HEK293 (cell line): ENCODE results near the gene FGD4.

ENCODE experiments used
- CTCF ChIA-PET: fragments of 350-600 bp; formaldehyde crosslinking; extraction: SDS; loops from one replicate; lab custom pipeline; 2021; ENCODE audit warnings: antibody characterized with exemption; lab: Yijun Ruan, JAX
- POLR2A ChIA-PET: fragments of 300-600 bp; formaldehyde crosslinking; extraction: SDS; loops from one replicate; lab custom pipeline; 2020; ENCODE audit warnings: antibody characterized with exemption, inconsistent platforms; lab: Yijun Ruan, JAX
- H3K27ac ChIP-seq: fragments of 200-500 bp; sonication (Bioruptor generic); 2 replicates; pipeline ENCODE4 v1.5.1; 2014; ENCODE audit warnings: low read depth, low read length, control low read depth, inconsistent platforms; ENCODE audit errors: extremely low read depth
- H3K36me3 ChIP-seq, 2 experiments: fragments of 200-500 bp in 1 of 2; sonication (Bioruptor generic) in 1 of 2; 1 replicate in 1 of 2; 2 replicates in 1 of 2; pipeline ENCODE4 v1.5.1; 2014 to 2017; ENCODE audit warnings: inconsistent platforms in 2 of 2, low read length in 2 of 2; ENCODE audit not compliant: control insufficient read depth in 2 of 2, insufficient read depth in 1 of 2
- H3K4me1 ChIP-seq: fragments of 200-500 bp; sonication (Bioruptor generic); 2 replicates; pipeline ENCODE4 v1.5.1; 2014; ENCODE audit warnings: mild to moderate bottlenecking, low read length, inconsistent platforms; ENCODE audit not compliant: control insufficient read depth, insufficient read depth
- H3K4me3 ChIP-seq: 2 replicates; pipeline ENCODE4 v1.5.1; 2011; ENCODE audit warnings: low read depth, mild to moderate bottlenecking, control low read depth, low read length, moderate library complexity
- H3K9me3 ChIP-seq: fragments of 200-500 bp; sonication (Bioruptor generic); 2 replicates; pipeline ENCODE4 v1.5.1; 2014; ENCODE audit warnings: low read depth, low read length, inconsistent platforms; ENCODE audit not compliant: control insufficient read depth, insufficient read depth
- KLF1 ChIP-seq: fragments of 450-650 bp; formaldehyde crosslinking; IDR thresholded peaks from 2 replicates; pipeline ENCODE4 v1.5.1; 2016; ENCODE audit warnings: missing biosample characterization, missing genetic modification characterization
- OVOL3 ChIP-seq: fragments of 450-650 bp; formaldehyde crosslinking; IDR thresholded peaks from 2 replicates; pipeline ENCODE4 v1.5.1; 2016; ENCODE audit warnings: missing biosample characterization, missing genetic modification characterization
- WT1 ChIP-seq: fragments of 450-650 bp; formaldehyde crosslinking; IDR thresholded peaks from 2 replicates; pipeline ENCODE4 v1.5.1; 2016; ENCODE audit warnings: missing biosample characterization, missing genetic modification characterization
- ZBTB7A ChIP-seq: fragments of 450-650 bp; formaldehyde crosslinking; IDR thresholded peaks from 2 replicates; pipeline ENCODE4 v1.5.1; 2016; ENCODE audit warnings: low read depth, missing biosample characterization, missing genetic modification characterization
- ZFP3 ChIP-seq: fragments of 450-650 bp; formaldehyde crosslinking; IDR thresholded peaks from 2 replicates; pipeline ENCODE4 v1.5.1; 2016; ENCODE audit warnings: low read depth, missing biosample characterization, missing genetic modification characterization
- ZNF169 ChIP-seq: fragments of 450-650 bp; formaldehyde crosslinking; IDR thresholded peaks from 2 replicates; pipeline ENCODE4 v1.5.1; 2016; ENCODE audit warnings: missing biosample characterization, missing genetic modification characterization
- ZNF24 ChIP-seq: fragments of 450-650 bp; formaldehyde crosslinking; IDR thresholded peaks from 2 replicates; pipeline ENCODE4 v1.5.1; 2016; ENCODE audit warnings: missing biosample characterization, missing genetic modification characterization
- ZNF292 ChIP-seq: fragments of 450-650 bp; formaldehyde crosslinking; IDR thresholded peaks from 2 replicates; pipeline ENCODE4 v1.5.1; 2016; ENCODE audit warnings: low read depth, missing biosample characterization, missing genetic modification characterization, borderline replicate concordance
- ZNF433 ChIP-seq: fragments of 450-650 bp; formaldehyde crosslinking; IDR thresholded peaks from 2 replicates; pipeline ENCODE4 v1.5.1; 2016; ENCODE audit warnings: missing biosample characterization, missing genetic modification characterization, low read depth
- ZNF529 ChIP-seq: fragments of 450-650 bp; formaldehyde crosslinking; IDR thresholded peaks from 2 replicates; pipeline ENCODE4 v1.5.1; 2017; ENCODE audit warnings: missing genetic modification characterization, missing biosample characterization; ENCODE audit not compliant: insufficient replicate concordance
- ZNF585B ChIP-seq: fragments of 450-650 bp; formaldehyde crosslinking; IDR thresholded peaks from 2 replicates; pipeline ENCODE4 v1.5.1; 2016; ENCODE audit warnings: missing biosample characterization, missing genetic modification characterization
- ZNF596 ChIP-seq: fragments of 450-650 bp; IDR thresholded peaks from 2 replicates; pipeline ENCODE4 v1.5.0; 2018; ENCODE audit warnings: missing biosample characterization, mild to moderate bottlenecking, missing genetic modification characterization, moderate library complexity
- ZNF776 ChIP-seq: fragments of 450-650 bp; formaldehyde crosslinking; IDR thresholded peaks from 2 replicates; pipeline ENCODE4 v1.5.0; 2017; ENCODE audit warnings: missing biosample characterization, missing genetic modification characterization, borderline replicate concordance
- TF ChIP-seq, protein P1 (sequence below): fragments of 450-650 bp; formaldehyde crosslinking; IDR thresholded peaks from 2 replicates; pipeline ENCODE4 v1.5.1; 2016; ENCODE audit warnings: missing biosample characterization, missing genetic modification characterization
- TF ChIP-seq, protein P2 (sequence below): fragments of 450-650 bp; formaldehyde crosslinking; IDR thresholded peaks from 2 replicates; pipeline ENCODE4 v1.5.1; 2016; ENCODE audit warnings: missing biosample characterization, missing genetic modification characterization
- TF ChIP-seq, protein P3 (sequence below): fragments of 450-650 bp; formaldehyde crosslinking; IDR thresholded peaks from 2 replicates; pipeline ENCODE4 v1.5.1; 2016; ENCODE audit warnings: missing biosample characterization, missing genetic modification characterization
- TF ChIP-seq, protein P4 (sequence below): fragments of 450-650 bp; IDR thresholded peaks from 2 replicates; pipeline ENCODE4 v1.5.1; 2018; ENCODE audit warnings: missing biosample characterization, missing genetic modification characterization
- TF ChIP-seq, protein P5 (sequence below): fragments of 450-650 bp; formaldehyde crosslinking; IDR thresholded peaks from 2 replicates; pipeline ENCODE4 v1.5.1; 2016; ENCODE audit warnings: missing biosample characterization, missing genetic modification characterization, low read depth
- TF ChIP-seq, protein P6 (sequence below): IDR thresholded peaks from 2 replicates; pipeline ENCODE4 v1.6.1; 2011; ENCODE audit warnings: mild to moderate bottlenecking, low read depth, low read length, borderline replicate concordance

The FGD4 gene

DNA sequence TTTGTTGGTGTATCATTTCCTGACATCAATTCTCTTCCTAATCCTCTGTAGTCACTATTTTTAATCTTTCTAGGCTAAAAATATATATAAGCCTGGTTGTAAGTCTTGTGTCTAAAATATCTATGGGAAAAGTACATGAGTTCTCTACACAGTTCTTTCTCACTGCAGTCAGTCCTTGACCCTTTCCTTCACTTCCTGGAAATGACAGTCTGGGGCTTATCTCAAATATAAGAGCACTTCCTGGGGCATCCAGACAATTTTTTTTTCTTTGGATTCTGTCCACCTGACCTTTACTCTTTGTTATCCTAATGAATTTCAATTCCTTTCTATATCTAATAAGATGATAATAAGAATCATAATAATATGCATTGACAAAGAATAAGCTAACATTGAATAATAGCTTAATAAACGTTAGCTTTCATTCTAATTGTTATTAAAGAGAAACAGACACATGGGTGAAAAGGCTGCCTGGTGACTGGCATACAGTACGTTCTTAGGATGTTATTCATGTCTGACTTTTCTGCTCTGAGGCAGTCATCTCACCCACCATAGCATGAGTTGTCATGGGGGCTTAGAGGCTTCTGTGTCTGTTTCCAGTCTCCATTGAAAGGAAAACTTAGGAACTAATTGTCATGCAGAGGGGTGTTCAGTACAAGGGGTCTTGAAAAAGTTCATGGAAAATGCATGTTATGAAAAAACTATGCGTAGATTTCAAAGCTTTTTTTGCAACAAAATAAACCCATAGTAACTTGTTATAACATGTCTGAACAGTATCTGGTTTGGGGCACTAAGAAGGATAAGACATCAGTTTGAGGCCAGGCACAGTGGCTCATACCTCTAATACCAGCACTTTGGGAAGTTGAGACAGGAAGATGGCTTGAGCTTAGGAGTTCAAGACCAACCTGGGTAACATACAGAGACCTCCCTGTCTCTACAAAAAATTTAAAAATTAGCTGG lies 213.6 kb downstream of the FGD4 start (continued):
- TF ChIP-seq, protein P1, sequence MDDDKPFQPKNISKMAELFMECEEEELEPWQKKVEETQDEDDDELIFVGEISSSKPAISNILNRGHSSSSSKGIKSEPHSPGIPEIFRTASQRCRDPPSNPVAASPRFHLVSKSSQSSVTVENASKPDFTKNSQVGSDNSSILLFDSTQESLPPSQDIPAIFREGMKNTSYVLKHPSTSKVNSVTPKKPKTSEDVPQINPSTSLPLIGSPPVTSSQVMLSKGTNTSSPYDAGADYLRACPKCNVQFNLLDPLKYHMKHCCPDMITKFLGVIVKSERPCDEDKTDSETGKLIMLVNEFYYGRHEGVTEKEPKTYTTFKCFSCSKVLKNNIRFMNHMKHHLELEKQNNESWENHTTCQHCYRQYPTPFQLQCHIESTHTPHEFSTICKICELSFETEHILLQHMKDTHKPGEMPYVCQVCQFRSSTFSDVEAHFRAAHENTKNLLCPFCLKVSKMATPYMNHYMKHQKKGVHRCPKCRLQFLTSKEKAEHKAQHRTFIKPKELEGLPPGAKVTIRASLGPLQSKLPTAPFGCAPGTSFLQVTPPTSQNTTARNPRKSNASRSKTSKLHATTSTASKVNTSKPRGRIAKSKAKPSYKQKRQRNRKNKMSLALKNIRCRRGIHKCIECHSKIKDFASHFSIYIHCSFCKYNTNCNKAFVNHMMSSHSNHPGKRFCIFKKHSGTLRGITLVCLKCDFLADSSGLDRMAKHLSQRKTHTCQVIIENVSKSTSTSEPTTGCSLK (tag by site-specific recombination), result no peak
- TF ChIP-seq, protein P2, sequence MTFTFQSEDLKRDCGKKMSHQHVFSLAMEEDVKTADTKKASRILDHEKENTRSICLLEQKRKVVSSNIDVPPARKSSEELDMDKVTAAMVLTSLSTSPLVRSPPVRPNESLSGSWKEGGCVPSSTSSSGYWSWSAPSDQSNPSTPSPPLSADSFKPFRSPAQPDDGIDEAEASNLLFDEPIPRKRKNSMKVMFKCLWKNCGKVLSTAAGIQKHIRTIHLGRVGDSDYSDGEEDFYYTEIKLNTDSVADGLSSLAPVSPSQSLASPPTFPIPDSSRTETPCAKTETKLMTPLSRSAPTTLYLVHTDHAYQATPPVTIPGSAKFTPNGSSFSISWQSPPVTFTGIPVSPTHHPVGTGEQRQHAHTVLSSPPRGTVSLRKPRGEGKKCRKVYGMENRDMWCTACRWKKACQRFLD (tag by site-specific recombination), result no peak
- TF ChIP-seq, protein P3, sequence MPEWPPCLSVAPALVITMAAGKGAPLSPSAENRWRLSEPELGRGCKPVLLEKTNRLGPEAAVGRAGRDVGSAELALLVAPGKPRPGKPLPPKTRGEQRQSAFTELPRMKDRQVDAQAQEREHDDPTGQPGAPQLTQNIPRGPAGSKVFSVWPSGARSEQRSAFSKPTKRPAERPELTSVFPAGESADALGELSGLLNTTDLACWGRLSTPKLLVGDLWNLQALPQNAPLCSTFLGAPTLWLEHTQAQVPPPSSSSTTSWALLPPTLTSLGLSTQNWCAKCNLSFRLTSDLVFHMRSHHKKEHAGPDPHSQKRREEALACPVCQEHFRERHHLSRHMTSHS (tag by site-specific recombination), result no peak

DNA sequence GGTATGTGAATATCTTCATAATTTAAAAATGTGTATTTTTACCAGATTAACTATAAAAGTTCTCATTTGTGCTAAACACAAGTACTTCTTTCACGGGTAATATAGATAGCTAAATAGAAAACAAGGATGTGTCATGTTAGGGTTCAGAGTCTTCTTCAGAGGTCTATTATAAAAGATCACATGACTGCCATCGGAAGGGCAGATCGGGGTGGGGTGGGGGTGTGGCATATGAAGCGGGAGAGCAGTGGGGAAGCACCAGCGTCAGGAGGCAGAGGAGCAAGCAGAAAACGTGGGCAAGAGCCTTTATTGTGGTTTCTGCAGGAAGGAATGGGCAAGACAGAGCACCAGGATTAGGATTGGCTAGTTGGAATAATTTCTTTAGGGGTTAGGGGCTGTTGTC lies 216.1 kb downstream of the FGD4 start:
- no peak overlapping the region for H3K27ac ChIP-seq
- TF ChIP-seq ZFP3 (tag by site-specific recombination) (no peak), WT1 (no peak), ZNF24 (tag by site-specific recombination) (no peak), ZNF585B (tag by site-specific recombination) (no peak), ZNF433 (tag by site-specific recombination) (no peak)
- TF ChIP-seq, protein P4, sequence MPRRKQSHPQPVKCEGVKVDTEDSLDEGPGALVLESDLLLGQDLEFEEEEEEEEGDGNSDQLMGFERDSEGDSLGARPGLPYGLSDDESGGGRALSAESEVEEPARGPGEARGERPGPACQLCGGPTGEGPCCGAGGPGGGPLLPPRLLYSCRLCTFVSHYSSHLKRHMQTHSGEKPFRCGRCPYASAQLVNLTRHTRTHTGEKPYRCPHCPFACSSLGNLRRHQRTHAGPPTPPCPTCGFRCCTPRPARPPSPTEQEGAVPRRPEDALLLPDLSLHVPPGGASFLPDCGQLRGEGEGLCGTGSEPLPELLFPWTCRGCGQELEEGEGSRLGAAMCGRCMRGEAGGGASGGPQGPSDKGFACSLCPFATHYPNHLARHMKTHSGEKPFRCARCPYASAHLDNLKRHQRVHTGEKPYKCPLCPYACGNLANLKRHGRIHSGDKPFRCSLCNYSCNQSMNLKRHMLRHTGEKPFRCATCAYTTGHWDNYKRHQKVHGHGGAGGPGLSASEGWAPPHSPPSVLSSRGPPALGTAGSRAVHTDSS (tag by site-specific recombination), result no peak

DNA sequence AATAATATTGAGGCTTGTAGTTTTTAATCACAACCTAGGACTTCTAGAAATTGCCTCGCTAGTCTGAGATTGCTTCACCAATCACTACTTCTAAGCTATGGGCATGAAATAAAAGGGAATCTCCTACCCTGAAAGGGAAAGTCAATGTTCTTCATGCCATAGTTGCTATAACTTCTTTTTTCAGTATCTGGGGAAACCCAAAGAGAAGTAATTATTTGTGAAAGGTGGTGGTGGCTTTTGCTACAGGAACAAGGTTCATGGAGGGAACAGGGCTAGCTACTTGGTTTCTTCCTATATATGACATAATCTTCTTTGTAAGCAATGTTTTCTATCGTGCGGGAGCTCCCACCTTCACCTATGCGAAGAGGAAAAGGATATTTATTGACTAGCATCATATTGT lies 218.2 kb downstream of the FGD4 start:
- H3K4me1 ChIP-seq, result no peaks in the 10 kb centered on the region
- H3K4me3 ChIP-seq, result no peak overlapping the region
- no peaks in the 10 kb centered on the region for H3K9me3 ChIP-seq
- ChIA-PET CTCF (interaction anchor here (0.6 kb wide), 1 partner anchor 356 kb away, joined by 4 read pairs; no protein-coding TSS in a partner anchor), POLR2A (interaction anchor here (0.6 kb wide), 1 partner anchor 266 kb away, joined by 3 read pairs; no protein-coding TSS in a partner anchor)
- H3K36me3 ChIP-seq, result no peaks in the 10 kb centered on the region
- no peak overlapping the region for H3K27ac ChIP-seq
- TF ChIP-seq ZNF596 (no peak), ZNF585B (tag by site-specific recombination) (no peak), ZNF529 (tag by site-specific recombination) (no peak), ZNF776 (tag by site-specific recombination) (no peak), OVOL3 (tag by site-specific recombination) (no peak), ZBTB7A (tag by site-specific recombination) (no peak), ZNF169 (tag by site-specific recombination) (no peak), KLF1 (tag by site-specific recombination) (no peak), ZNF292 (tag by site-specific recombination) (no peak)
- TF ChIP-seq, protein P5, sequence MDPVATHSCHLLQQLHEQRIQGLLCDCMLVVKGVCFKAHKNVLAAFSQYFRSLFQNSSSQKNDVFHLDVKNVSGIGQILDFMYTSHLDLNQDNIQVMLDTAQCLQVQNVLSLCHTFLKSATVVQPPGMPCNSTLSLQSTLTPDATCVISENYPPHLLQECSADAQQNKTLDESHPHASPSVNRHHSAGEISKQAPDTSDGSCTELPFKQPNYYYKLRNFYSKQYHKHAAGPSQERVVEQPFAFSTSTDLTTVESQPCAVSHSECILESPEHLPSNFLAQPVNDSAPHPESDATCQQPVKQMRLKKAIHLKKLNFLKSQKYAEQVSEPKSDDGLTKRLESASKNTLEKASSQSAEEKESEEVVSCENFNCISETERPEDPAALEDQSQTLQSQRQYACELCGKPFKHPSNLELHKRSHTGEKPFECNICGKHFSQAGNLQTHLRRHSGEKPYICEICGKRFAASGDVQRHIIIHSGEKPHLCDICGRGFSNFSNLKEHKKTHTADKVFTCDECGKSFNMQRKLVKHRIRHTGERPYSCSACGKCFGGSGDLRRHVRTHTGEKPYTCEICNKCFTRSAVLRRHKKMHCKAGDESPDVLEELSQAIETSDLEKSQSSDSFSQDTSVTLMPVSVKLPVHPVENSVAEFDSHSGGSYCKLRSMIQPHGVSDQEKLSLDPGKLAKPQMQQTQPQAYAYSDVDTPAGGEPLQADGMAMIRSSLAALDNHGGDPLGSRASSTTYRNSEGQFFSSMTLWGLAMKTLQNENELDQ (tag by site-specific recombination), result no peak
- TF ChIP-seq, protein P6, sequence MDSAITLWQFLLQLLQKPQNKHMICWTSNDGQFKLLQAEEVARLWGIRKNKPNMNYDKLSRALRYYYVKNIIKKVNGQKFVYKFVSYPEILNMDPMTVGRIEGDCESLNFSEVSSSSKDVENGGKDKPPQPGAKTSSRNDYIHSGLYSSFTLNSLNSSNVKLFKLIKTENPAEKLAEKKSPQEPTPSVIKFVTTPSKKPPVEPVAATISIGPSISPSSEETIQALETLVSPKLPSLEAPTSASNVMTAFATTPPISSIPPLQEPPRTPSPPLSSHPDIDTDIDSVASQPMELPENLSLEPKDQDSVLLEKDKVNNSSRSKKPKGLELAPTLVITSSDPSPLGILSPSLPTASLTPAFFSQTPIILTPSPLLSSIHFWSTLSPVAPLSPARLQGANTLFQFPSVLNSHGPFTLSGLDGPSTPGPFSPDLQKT, result no peak
- TF ChIP-seq, protein P2 (tag by site-specific recombination), result no peak

More for the DNA sequence above, 216.1 kb downstream of the FGD4 start:
- peaks cover 0 to 5% of the 10 kb centered on the region in 2 experiments; a peak in 1 of 3 replicates for H3K36me3 ChIP-seq
- CTCF ChIA-PET, result no interaction called here
- H3K9me3 ChIP-seq, result no peaks in the 10 kb centered on the region
- H3K4me1 ChIP-seq, result no peaks in the 10 kb centered on the region
- H3K4me3 ChIP-seq, result no peak overlapping the region
- POLR2A ChIA-PET, result no interaction called here
